GM21723 (cell line): ENCODE results near the gene PTH2.

Source experiments
- ATAC-seq: cut with Tn5 transposase; IDR thresholded peaks from one replicate; pipeline ENCODE4 v1.9.1; 2021; ENCODE audit warnings: mild to moderate bottlenecking, moderate library complexity; ENCODE audit not compliant: unreplicated experiment

The PTH2 gene

DNA sequence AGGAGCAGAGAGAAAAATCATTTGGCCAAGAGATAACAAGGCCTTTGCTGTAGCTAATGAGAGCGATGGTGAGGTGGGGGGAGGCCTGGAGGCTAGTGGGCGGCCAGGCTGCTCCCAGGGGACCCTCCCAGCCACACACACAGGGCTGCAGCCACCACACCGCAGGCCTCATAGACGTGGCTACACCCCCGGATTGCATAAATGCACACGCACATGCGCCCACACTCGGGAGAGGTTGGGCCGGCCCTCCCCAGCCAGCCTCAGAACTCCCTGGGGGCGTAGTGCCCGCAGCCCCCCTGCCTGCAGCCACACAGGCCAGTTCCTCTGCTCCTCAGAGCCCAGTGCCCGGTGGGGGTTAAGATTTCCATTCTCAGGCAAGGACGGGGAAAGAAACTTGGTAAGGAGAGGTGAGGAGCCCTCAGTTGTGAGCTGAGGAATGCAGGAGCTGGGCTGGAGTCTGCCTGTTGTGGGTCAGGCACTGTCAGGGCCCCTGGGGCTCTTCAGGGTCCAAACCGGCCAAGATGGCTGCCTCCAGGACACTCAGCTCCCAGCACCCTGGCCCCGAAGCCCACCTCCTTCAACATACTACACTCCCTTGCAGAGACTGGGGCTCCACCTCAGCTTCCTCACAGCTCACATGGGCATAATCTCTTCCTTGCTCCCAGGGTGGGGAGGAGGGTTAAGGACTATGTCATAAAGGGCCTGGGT is 8.0 kb downstream of the PTH2 start:
- no peak for ATAC-seq

DNA sequence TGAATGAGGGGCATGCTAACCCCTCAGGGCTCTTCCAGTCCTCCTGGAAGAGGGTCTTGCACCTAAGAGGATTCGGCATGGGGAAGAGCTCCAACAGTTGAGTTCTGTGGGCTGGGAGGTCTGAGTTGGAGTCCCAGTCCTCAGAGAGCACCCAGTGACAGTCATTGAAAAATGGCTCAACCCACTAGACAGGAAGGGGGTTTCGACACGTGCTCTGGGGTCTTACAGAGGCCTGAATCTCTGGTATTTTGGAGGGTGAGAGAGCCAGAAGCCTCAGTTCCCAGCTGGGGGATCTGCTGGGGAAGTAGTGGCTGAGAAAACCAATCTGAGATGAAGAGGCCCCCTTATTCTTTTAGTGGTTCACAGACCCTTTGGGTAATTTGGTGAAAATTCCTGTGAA is 9.0 kb downstream of the PTH2 start:
- ATAC-seq, result no peak

DNA sequence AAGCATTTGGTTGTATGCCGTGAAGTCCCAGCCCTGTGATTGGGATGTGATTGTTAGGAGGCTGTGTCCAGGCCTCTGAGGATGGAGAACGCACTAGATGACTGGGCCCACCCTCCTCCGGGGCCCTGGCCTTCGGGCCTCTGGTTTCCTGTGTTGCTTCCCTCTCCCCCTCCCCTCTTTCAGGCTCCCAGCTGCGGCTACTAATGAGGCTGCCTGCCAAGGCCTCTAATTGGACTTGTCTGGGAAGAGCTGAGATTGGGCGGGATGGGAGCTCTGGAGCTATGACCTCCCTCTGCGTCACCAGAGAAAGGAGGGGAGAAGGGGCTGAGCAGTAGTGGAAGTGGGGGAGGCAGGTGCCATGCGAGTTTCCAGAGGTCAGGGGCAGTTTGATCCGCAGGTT is 9.9 kb downstream of the PTH2 start:
- no peak for ATAC-seq

DNA sequence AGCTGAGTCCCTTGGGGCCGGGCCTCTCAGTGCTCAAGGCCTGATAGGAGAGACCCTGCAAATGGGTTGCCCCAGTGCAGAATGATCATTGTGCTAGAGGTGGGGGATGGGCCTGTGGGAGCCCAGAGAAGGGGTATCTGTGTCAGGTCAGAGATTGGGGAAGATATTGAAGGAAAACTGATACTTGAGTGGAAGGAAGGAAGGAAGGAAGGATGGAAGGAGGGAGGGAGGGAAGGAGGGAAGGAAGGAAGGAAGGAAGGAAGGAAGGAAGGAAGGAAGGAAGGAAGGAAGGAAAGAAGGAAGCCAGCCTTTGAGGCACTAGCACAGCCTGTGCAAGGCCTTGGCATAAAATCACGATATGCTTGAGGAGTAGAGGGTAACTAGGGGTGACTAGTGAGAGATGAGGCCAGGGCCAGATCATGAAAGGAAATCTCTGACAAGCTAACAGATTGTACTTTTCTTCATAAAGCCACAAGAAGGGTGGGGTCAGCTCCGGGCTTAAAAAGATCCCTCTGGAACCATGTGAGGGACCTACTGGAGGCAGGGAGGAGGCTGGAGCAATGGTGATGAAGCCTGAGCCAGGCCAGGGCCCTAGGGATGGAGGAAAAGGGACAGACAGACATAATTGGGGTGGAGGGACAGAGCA is 11.4 kb downstream of the PTH2 start:
- no peak for ATAC-seq

DNA sequence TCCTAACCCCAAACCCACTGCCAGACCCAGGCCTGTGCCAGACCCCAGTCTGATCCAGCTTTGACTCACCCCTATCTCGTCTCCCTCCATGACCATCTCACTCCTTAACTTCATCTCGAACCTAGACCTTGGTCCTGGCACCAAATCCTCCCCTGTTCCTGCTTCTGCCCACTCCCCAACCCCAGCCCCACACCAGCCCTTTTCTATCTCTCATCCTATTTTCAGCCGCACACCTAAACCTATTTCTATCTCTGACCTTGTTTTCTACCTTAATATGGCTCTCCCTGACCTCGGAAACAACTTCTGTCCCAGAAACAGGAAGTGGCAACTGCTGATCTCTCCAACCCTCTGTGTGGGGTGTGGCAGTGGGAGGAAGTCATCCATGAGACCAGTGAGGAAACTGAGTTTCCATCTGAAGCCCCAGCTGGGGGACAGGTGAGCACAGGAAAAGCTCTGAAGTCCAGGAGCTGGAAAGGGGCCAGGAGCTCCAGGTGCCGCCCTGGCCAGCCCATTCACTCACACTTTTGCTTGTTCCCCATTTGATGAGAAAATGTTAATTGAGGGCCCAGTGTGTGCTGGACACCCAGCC is 13.7 kb downstream of the PTH2 start:
- ATAC-seq, result no peak

DNA sequence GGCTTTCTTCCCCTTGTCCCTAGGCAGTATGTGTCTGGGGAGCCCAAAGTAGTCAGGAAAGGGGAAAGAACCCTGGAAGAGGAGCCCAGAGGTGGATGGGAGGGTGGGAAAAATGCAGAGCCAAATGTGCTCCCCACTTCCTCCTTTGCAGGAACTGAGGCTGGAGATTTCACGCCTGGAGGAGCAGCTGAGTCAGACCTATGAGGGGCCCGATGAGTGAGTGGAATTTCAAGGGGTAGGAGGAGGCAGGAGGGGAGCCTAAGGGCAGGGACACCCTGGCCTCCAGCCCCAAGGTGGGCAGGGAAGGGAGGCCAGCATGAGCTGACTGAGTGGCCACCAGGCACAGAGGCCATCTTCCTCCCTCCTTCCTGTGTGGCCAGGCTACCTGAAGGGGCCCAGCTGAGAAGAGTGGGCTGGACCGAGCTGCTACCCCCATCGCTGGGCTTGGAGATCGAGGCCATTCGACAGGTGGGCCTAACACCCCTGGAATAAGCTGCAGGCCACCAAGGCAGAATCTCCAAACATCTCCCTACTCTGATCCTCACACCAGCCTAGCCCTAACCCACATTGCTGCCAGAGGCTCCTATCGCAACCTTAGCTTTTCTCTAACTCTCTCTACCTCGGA is 14.3 kb downstream of the PTH2 start:
- no peak for ATAC-seq

DNA sequence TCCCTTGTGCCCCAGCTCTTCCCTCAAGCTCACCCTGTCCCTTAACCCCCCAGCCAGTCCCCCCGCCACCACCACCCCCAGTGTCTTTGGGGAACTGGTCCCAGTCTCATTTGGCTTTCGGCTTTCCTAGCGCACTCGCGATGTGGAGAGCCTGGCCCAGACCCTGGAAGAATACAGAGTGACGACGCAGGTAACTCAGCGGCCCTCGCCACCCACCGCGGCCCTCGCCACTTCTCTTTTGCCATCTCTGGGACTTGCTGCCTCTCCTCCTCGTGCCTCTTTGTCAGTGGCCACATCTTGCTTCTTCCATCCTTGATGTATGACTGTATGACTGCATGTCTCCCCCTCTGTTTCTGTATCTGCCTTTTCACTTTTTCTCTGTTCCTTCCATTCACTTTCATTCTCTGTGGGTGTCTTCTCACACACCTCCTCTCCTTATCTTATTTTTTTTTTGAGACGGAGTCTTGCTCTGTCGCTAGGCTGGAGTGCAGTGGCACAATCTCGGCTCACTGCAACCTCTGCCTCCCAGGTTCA is 15.7 kb downstream of the PTH2 start:
- ATAC-seq, result no peak

DNA sequence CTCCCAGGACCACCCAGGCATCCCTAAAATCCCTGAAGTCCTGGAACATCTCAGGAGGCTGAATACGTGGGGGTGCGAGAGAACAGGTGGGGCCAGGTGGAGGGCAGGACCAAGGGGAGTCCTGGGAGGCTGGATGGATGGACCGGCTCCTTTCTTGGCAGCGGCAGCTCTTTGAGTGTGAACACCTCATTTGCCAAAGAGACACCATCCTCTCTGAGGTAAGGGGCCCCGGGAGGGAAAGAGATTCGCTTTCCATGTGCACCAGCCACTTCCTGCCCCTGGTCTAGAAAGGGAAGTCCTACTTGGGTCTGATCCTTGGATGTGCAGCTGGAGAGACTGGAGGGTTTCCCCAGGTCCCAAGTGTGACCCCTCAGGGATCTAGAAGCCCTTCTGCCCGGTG is 16.2 kb downstream of the PTH2 start:
- ATAC-seq, result no peak

DNA sequence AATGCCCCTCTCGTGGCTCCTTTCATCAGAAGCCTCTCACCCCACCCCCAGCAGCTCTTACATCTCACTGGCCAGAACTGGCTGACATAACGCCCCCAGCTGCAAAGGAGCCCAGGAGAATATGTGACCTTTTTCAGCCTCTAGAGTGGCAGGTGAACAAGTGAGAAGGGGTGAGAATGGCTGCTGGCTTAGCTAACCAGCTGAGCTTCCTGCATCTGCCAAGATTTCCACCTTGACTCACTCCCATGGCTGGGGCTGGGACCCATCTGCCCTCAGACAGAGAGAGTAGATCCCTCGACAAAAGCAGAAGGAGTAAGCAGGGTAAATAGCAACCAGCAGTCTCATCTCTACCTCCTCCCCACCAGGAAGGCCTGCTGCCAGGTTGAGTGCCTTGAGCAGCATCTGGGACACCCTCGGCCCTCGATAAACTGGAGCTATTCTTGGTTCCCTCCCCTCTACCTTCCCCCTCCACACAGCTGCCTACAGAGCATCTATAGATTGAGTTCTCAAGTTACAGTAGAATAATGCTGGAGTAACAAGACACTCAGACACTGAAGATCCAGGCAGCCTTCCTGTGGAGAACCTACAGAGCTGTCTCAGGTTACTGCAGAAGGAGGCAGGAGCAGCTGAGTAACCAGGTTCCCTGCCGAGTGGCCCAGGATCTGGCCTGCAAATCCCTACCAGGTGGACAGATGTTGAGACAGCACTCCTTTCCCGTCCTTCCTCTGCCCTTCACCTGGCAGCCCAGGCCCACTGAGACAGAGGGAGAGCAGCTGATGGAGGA is 19.6 kb downstream of the PTH2 start:
- no peak for ATAC-seq

DNA sequence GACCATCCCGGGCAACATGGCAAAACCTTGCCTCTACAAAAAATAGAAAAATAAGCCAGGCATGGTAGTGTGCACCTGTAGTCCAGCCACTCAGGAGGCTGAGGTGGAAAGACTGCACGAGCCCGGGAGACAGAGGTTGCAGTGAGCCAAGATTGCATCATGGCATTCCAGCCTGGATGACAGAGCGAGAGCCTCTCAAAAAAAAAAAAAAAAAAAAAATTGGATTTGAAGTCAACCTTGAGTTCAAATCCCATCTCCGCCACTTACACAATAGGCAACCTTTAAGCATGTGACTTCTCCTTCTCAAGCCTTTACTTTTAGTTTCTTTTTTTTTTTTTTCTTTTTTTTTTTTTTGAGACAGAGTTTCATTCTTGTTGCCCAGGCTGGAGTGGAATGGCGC is 23.2 kb downstream of the PTH2 start:
- no peak for ATAC-seq

DNA sequence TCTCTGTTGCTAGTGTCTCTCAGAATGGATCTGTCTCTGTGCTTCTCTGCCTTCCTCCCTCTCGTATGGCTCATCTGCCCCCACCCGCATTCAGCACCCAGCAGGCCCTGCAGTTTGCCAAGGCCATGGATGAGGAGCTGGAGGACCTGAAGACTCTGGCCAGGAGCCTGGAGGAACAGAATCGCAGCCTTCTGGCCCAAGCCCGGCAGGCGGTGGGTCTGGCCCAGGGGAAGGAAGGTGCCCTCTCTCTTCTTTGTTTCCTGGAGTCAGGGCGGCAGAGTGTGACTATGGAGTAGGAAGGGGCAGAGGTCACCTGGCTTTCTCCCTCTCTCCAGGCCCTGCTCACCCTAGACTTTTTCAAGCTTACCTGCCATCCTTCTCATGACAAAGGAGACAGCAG is 24.3 kb downstream of the PTH2 start:
- ATAC-seq, result no peak

DNA sequence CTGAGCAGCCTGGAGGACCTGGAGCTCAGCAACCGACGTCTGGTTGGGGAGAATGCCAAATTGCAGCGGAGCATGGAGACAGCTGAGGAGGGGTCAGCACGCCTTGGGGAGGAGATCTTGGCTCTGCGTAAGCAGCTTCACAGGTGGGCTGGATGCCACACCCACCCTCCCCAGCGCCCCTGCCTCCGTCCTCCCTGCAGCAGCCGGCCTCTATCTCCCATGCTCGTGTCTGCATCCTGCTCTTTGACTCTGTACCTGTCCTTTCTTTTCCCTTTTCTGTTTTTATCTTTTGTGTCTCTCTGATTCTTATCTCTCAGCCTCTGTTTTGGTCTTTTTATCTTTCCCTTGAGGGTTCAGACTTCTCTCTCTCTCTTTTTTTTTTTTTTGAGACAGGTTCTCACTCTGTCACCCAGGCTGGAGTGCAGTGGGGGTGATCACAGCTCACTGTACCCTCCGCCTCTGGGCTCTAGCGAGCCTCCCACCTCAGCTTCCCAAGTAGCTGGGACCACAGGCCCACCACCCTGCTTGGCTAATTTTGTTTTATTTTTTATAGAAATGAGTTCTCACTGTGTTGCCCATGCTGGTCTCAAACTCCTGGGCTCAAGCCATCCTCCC is 25.1 kb downstream of the PTH2 start:
- ATAC-seq, result no peak

DNA sequence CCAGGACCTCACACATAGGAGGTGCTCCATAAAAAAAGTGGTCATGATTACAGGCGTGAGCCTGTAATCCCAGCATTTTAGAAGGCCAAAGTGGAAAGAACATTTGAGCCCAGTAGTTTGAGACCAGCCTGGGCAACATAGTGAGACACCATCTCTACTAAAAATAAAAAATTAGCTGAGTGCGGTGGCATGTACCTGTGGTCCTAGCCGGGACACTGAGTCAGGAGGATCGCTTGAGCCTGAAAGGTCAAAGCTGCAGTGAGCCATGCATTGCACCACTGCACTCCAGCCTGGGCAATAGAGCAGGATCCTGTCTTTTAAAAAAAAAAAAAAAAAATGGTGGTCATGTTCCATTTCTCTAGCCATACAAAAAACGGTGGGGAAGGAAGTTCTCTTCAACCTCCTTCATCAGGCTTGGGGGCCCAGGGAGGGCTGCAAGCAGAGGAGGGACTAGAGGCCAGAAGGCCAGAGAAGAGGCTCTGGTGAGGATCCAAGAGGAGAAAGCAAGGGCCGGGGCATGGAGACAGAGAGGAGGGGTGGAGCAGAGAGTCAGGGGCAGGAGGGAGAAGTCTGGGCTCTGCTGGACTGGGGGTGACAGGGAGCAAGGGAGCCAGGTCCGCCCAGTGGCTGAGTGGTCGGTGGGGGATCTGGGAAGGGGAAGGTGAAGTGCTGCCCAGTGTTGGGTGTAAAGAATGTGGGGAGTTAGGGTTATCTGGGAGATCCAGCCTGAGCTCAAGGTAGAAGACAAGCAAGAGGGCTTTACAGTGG is 26.3 kb downstream of the PTH2 start:
- ATAC-seq, result no peak

DNA sequence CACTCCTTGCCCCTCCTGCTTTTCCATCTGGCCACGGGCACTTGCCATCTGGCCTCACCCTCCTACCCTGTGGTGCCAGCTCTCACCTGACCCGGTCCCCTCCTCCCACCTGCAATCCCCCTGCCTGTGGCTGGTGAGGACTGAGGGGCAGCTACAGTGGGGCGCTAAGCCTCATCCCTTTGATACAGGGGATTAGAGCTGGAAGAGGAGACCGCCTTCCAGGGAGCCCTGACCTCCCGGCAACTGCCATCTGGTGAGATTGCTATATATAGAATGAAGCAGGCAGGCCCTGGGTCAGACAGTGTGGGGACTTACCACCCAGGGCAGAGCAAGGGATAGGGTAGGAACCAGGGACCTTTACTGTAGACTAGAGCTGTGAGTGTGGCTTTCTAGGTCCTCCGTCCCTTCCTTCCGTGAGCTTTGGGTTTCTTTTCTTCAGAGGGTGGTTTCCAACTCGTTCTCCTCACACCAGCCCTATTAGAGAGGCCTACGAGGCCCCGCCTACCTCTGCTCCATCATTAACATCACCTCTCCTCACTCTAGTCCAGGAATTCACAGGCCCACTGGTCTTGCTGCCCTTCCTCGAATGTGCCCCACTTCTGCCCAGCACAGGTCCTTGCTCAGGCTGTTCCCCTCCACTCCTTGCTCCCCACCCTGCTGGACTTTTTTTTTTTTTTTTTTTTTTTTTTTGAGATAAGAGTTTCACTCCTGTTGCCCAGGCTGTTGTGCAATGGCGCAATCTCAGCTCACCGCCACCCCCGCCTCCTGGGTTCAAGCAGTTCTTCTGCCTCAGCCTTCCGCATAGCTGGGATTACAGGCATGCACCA is 27.4 kb downstream of the PTH2 start:
- no peak for ATAC-seq

DNA sequence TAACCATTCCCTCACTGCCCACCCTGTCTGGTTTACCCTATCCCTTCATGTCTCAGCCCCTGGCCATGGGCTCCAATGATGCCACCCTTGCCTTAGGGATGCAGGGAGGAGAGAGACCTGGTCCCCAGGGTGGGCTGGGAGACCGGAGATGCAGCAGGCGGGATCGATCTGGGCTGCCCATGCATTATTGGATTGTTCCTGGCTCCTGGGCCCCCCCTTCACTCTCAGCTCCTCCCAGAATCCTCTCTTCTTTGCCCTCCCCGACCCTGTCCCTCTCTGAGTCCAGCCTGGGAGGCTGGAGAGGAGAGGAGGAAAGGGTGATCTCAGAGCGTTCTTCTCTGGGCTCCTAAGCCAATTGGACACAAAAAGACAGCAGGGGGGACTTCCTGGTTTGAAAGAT is 29.4 kb downstream of the PTH2 start:
- ATAC-seq, result no peak

DNA sequence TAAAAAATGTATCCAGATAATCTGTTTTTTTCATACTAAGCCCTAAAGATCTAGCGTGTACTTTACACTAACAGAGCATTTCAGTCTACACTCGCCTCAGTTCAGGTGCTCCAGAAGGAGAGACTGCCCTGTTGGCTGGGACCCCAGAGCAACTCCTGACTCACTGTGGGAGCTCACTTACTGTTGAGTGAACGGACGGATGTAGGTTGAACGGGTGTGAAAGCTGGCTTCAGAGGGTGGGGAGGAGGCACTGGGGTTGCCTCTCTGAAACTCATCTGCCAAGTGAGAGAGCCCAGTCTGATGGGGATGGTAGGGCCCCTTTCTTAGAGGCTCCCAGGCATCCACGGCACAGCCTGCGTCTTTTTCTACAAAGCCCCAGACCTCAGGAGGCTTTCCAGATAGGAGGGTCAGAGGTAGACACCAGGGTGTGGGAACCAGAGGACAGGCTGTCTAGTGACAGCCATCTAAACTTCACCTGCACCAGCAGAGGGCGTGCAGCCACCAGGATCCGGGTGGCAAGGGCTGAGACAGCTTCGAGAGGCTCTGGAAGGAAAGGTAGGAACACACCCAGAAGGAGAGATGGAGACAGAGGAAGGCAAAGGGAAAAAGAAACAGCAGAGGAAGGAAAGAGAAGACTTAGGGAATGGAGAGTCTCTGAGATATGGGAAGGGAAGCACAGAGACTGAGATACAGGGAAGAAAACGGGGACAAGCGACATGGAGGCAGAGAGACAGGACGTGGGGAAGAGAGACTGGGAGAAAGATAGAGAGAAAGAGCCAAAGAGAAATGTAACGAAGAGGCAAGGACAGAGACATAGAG is 31.5 kb downstream of the PTH2 start:
- no peak for ATAC-seq

DNA sequence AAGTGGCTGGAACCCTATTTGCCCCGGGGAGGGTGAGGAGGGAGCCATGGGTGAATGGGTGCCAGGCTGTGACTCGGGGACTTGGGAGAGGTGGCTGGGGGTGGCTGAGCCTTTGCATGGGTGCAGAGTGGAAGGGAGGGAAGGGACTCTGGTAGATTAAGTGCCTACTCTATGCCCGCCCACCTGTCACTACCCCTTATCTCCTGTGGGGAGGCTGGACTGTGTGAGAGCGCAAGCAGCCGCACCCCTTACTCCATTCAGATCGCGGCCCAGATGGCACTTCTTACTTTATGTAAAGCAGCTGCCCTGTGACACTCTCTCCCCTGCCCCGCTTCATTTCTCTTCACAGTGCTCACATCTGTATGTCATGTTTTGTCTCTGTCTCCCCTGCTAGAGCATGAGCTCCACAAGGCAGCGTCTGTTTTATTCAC is 32.3 kb downstream of the PTH2 start:
- ATAC-seq, result no peak
